Suprapubic skin (tissue), 4 donors: ENCODE results near the gene LPCAT3.

Experiments used
- EP300 ChIP-seq: sonication (generic); formaldehyde crosslinking; IDR thresholded peaks from one replicate; pipeline ENCODE4 v1.6.1; 2017; ENCODE audit warnings: antibody characterized with exemption
- POLR2A ChIP-seq, 2 donors: fragments of 450-650 bp; IDR thresholded peaks; one replicate each; pipeline ENCODE4 v1.6.1; 2017; ENCODE audit warnings: antibody characterized with exemption in 2 of 2, mild to moderate bottlenecking in 2 of 2, moderate library complexity in 2 of 2
- POLR2AphosphoS5 ChIP-seq, 3 donors: sonication (generic); formaldehyde crosslinking; IDR thresholded peaks; one replicate each; pipeline ENCODE4 v1.6.1; 2017; ENCODE audit warnings: antibody characterized with exemption in 3 of 3
- TF ChIP-seq, protein P1 (sequence below), 2 donors: fragments of 200-600 bp in 1 of 2; fragments of 450-650 bp in 1 of 2; sonication (generic) in 1 of 2; IDR thresholded peaks; one replicate each; pipeline ENCODE4 v1.5.1; 2016 to 2019; ENCODE audit warnings: antibody characterized with exemption in 2 of 2, mild to moderate bottlenecking in 1 of 2, moderate library complexity in 1 of 2

DNA sequence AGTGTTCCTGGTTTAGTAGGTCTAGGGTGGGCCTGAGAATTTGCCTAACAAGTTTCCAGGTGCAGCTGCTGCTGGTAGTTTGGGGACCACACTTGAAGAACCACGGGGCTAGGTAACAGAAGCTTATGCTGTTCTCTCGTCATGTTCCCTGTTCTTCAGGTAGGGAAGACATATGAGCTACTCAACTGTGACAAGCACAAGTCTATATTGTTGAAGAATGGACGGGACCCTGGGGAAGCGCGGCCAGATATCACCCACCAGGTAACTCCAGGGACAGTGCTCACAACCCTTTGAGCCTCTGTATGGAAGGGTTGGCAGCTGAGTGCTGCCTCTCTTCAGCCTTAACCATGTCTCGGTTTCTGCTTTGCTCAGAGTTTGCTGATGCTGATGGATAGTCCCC is 44.1 kb downstream of the LPCAT3 start:
- TF ChIP-seq, protein P1, sequence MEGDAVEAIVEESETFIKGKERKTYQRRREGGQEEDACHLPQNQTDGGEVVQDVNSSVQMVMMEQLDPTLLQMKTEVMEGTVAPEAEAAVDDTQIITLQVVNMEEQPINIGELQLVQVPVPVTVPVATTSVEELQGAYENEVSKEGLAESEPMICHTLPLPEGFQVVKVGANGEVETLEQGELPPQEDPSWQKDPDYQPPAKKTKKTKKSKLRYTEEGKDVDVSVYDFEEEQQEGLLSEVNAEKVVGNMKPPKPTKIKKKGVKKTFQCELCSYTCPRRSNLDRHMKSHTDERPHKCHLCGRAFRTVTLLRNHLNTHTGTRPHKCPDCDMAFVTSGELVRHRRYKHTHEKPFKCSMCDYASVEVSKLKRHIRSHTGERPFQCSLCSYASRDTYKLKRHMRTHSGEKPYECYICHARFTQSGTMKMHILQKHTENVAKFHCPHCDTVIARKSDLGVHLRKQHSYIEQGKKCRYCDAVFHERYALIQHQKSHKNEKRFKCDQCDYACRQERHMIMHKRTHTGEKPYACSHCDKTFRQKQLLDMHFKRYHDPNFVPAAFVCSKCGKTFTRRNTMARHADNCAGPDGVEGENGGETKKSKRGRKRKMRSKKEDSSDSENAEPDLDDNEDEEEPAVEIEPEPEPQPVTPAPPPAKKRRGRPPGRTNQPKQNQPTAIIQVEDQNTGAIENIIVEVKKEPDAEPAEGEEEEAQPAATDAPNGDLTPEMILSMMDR (IDR thresholded peaks at IDR 0.05) = no peak
- TF ChIP-seq POLR2A (IDR thresholded peaks at IDR 0.05) (no peak), EP300 (no peak), POLR2AphosphoS5 (IDR thresholded peaks at IDR 0.05) (no peak)
